ENCODE measurements around the gene METTL18. TPM values are rescaled to one million over a fixed set of nuclear protein-coding genes. Genes with fewer than 3 reads are reported as not detected.
A peak's percentile ranks its signal among the peaks of the same experiment; 100 is the strongest.

The METTL18 gene
- 11.2 and 13.3 TPM in 2 replicates for total RNA-seq (2022)
- Bru-seq, nascent RNA = percentile 84 among the genes with signal in this experiment
- percentile 67 among the genes with signal in this experiment for BruChase-seq, experiment 1, labeled RNA remaining after a 6-hour chase
- percentile 91 among the genes with signal in this experiment for BruChase-seq, experiment 2, labeled RNA remaining after a 2-hour chase
- long read RNA-seq, transcript METTL18-202 (2 exons, 1,521 nt) = major isoform, 14 of 23 reads
- long read RNA-seq, partial matches to known transcripts = 0 of 23 reads
- long read RNA-seq, other reads (novel, unspliced or antisense) = 4 of 23 reads

- CTCF ChIA-PET = interaction anchor here (1.0 to 1.2 kb wide), 3 partner anchors 10 to 119 kb away, joined by 3 to 10 read pairs (median 4); no protein-coding TSS in a partner anchor
- Mint-ChIP-seq H3K27me3 (ENCODE audit: unreplicated experiment) (no peaks in the 10 kb centered on the region), H3K36me3 (ENCODE audit: insufficient read depth, unreplicated experiment) (peaks cover 44% of the 10 kb centered on the region), H3K27ac (ENCODE audit: unreplicated experiment) (peak within 1 kb of the TSS; percentile 93), H3K9me3 (ENCODE audit: low read depth, unreplicated experiment) (no peaks in the 10 kb centered on the region), H3K4me1 (ENCODE audit: low read depth, unreplicated experiment) (peaks cover 31% of the 10 kb centered on the region), H3K4me3 (ENCODE audit: low read depth, unreplicated experiment) (peak within 1 kb of the TSS; percentile 93)
- TSS peak; percentile 74 for BruUV-seq (replicated peaks)
- peak; percentile 94 for DNase-seq
- intact Hi-C loops (cut with micrococcal nuclease; ENCODE audit: unreplicated experiment) = loop anchor here (2.0 to 5.0 kb wide), 2 partner anchors 14 to 82 kb away; partner anchors contain the start of gene SELL
- no peak for TF ChIP-seq CTCF (IDR thresholded peaks at IDR 0.05; ENCODE audit: unreplicated experiment)
Measured at GRCh38 chr1:169794530-169795416, at the start of gene METTL18. Gene METTL18, minus strand, starts transcription at chr1:169794907. Its CDS starts 1,212 bp downstream, at chr1:169793695.

DNA sequence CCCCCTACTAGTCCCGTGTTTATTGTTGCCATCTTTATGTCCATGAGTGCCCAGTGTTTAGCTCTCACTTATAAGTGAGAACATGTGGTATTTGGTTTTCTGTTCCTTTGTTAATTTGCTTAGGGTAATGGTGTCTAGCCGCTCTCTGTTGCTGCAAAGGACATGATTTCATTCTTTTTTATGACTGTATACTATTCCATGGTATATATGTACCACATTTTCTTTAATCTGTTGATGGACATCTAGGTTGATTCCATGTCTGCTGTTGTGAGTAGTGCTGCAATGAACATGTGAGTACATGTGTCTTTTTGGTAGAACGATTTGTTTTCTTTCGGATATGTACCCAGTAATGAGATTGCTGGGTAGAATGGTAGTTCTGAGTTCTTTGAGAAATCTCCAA is 44.2 kb upstream of the METTL18 start:
- H3K27ac Mint-ChIP-seq (ENCODE audit: unreplicated experiment) = no peak overlapping the region
- no peak overlapping the region for H3K4me3 Mint-ChIP-seq (ENCODE audit: low read depth, unreplicated experiment)
- DNase-seq = no peak
- intact Hi-C loops (cut with micrococcal nuclease; ENCODE audit: unreplicated experiment) = no loop called here
- TF ChIP-seq CTCF (IDR thresholded peaks at IDR 0.05; ENCODE audit: unreplicated experiment) = no peak
- H3K9me3 Mint-ChIP-seq (ENCODE audit: low read depth, unreplicated experiment) = peaks cover 11% of the 10 kb centered on the region
- H3K27me3 Mint-ChIP-seq (ENCODE audit: unreplicated experiment) = no peaks in the 10 kb centered on the region
- no TSS peak for BruUV-seq (replicated peaks)
- CTCF ChIA-PET = no interaction called here
- no peaks in the 10 kb centered on the region for H3K4me1 Mint-ChIP-seq (ENCODE audit: low read depth, unreplicated experiment)
- peaks cover 37% of the 10 kb centered on the region for H3K36me3 Mint-ChIP-seq (ENCODE audit: insufficient read depth, unreplicated experiment)

GRCh38 chr1:169836198-169836597 is 41.5 kb upstream of the METTL18 start:
- CTCF ChIA-PET = interaction anchor here (0.9 kb wide), 1 partner anchor 91 kb away, joined by 3 read pairs; no protein-coding TSS in a partner anchor
- Mint-ChIP-seq H3K27me3 (ENCODE audit: unreplicated experiment) (no peaks in the 10 kb centered on the region), H3K9me3 (ENCODE audit: low read depth, unreplicated experiment) (peaks cover 11% of the 10 kb centered on the region), H3K4me3 (ENCODE audit: low read depth, unreplicated experiment) (no peak overlapping the region), H3K36me3 (ENCODE audit: insufficient read depth, unreplicated experiment) (peaks cover 38% of the 10 kb centered on the region), H3K4me1 (ENCODE audit: low read depth, unreplicated experiment) (no peaks in the 10 kb centered on the region), H3K27ac (ENCODE audit: unreplicated experiment) (no peak overlapping the region)
- BruUV-seq (replicated peaks) = no TSS peak
- TF ChIP-seq CTCF (IDR thresholded peaks at IDR 0.05; ENCODE audit: unreplicated experiment) = no peak
- intact Hi-C loops (cut with micrococcal nuclease; ENCODE audit: unreplicated experiment) = no loop called here
- DNase-seq = no peak

DNA sequence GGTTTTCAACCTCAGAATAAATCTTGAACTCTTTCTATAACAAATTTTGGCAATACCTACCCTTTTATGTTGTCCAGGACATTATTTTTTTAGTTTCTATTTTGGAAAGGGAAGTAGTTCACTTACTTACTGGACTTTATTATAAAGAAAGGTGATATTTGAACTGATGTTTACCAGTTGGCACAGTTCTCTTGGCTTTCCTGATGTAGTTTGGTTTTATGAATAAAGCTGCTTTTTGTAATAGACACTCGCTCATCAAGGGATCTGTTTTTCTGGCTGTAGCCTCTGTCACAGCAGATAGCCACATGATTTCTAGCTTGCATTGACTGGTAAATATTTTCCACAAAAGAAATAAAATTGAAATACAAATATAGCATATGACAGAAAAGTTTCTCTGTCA is 40.9 kb upstream of the METTL18 start:
- intact Hi-C loops (cut with micrococcal nuclease; ENCODE audit: unreplicated experiment) = no loop called here
- H3K9me3 Mint-ChIP-seq (ENCODE audit: low read depth, unreplicated experiment) = peaks cover 7% of the 10 kb centered on the region
- no peak for DNase-seq
- no peaks in the 10 kb centered on the region for H3K4me1 Mint-ChIP-seq (ENCODE audit: low read depth, unreplicated experiment)
- TF ChIP-seq CTCF (IDR thresholded peaks at IDR 0.05; ENCODE audit: unreplicated experiment) = no peak
- H3K27me3 Mint-ChIP-seq (ENCODE audit: unreplicated experiment) = no peaks in the 10 kb centered on the region
- peaks cover 36% of the 10 kb centered on the region for H3K36me3 Mint-ChIP-seq (ENCODE audit: insufficient read depth, unreplicated experiment)
- CTCF ChIA-PET = no interaction called here
- no peak overlapping the region for H3K27ac Mint-ChIP-seq (ENCODE audit: unreplicated experiment)
- H3K4me3 Mint-ChIP-seq (ENCODE audit: low read depth, unreplicated experiment) = no peak overlapping the region
- no TSS peak for BruUV-seq (replicated peaks)
